ENCODE results near the gene PEX10.

The PEX10 gene

GRCh38 chr1:2380816-2381591 is 31.4 kb downstream of the PEX10 start:
- H3K27ac ChIP-seq = no peak overlapping the region
- TF ChIP-seq ZFX (IDR thresholded peaks at IDR 0.05) (no peak), CTCF (conservative IDR thresholded peaks at IDR 0.05) (no peak)

- no peak for TF ChIP-seq ZFX (IDR thresholded peaks at IDR 0.05)
- TF ChIP-seq CTCF (conservative IDR thresholded peaks at IDR 0.05) = no peak
- no peak overlapping the region for H3K27ac ChIP-seq
These were observed 32.5 kb downstream of the PEX10 start for GRCh38 chr1:2379733-2380404.

GRCh38 chr1:2378956-2379732 is 33.2 kb downstream of the PEX10 start:
- H3K27ac ChIP-seq = no peak overlapping the region
- TF ChIP-seq ZFX (IDR thresholded peaks at IDR 0.05) (no peak), CTCF (conservative IDR thresholded peaks at IDR 0.05) (no peak)

GRCh38 chr1:2378441-2378851 is 33.9 kb downstream of the PEX10 start:
- H3K27ac ChIP-seq = no peak overlapping the region

GRCh38 chr1:2377751-2378440 is 34.5 kb downstream of the PEX10 start:
- no peak overlapping the region for H3K27ac ChIP-seq
- TF ChIP-seq CTCF (conservative IDR thresholded peaks at IDR 0.05) (no peak), ZFX (IDR thresholded peaks at IDR 0.05) (no peak)

More at GRCh38 chr1:2378441-2378851, 33.9 kb downstream of the PEX10 start:
- no peak for TF ChIP-seq CTCF (conservative IDR thresholded peaks at IDR 0.05)
- TF ChIP-seq ZFX (IDR thresholded peaks at IDR 0.05) = no peak

GRCh38 chr1:2376931-2377672 is 35.3 kb downstream of the PEX10 start:
- no peak overlapping the region for H3K27ac ChIP-seq
- TF ChIP-seq ZFX (IDR thresholded peaks at IDR 0.05) = no peak
- no peak for TF ChIP-seq CTCF (conservative IDR thresholded peaks at IDR 0.05)

All from C4-2B (cell line).